Right lobe of liver (tissue), 4 donors: ENCODE measurements around the gene AJAP1.

Source experiments
- POLR2A ChIP-seq: fragments of 450-650 bp; IDR thresholded peaks from one replicate; pipeline ENCODE4 v1.6.1; 2017; ENCODE audit warnings: antibody characterized with exemption, mild to moderate bottlenecking
- TF ChIP-seq, protein P1 (sequence below), 4 donors: fragments of 200-600 bp in 3 of 4; fragments of 450-650 bp in 1 of 4; IDR thresholded peaks; one replicate each; pipeline versions ENCODE4 v1.5.1 to v1.8.0; 2016 to 2022; ENCODE audit warnings: antibody characterized with exemption in 4 of 4, mild to moderate bottlenecking in 2 of 4
- donor health status: DM: no; HTN: no; CAD: no.
- donor health status: DM: no; HTN: no; CAD: no.
- donor health status: DM: no; HTN: yes; CAD: no.

DNA sequence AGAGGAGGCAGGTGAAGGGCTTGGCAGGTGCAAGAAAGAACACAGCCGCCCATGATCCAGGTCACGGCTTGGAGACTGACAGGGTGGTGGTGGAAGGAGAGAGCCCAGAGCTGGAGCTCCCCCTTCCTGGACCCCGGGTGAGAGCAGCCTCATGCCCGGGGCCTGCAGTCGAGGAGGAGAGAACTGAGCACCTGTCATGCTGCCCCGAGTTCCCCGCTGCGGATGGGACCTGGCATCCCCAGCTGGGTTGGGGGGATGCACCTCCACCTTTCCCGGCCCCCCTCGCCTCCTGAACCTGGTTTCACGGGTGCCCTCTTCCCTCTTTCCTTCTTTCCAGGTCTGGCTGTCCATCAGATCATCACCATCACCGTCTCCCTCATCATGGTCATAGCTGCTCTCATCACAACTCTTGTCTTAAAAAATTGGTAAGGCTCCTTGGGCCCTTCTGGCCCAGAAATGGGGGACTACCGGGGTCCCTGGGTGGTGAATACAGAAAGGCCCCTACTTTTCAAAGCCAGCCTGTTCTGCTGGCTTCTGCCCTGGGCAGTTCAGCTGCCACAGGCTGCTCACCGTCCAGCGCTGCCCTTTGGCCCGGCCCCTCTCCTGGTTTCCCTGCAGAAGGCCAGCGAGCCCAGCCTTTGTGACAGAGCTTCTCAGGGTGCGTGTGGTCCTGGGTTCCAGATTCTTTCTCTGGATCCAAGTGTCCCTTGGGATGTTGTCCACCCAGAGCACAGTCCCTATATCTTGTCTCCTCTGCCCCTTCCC, 115.3 kb downstream of the AJAP1 start:
- TF ChIP-seq, protein P1, sequence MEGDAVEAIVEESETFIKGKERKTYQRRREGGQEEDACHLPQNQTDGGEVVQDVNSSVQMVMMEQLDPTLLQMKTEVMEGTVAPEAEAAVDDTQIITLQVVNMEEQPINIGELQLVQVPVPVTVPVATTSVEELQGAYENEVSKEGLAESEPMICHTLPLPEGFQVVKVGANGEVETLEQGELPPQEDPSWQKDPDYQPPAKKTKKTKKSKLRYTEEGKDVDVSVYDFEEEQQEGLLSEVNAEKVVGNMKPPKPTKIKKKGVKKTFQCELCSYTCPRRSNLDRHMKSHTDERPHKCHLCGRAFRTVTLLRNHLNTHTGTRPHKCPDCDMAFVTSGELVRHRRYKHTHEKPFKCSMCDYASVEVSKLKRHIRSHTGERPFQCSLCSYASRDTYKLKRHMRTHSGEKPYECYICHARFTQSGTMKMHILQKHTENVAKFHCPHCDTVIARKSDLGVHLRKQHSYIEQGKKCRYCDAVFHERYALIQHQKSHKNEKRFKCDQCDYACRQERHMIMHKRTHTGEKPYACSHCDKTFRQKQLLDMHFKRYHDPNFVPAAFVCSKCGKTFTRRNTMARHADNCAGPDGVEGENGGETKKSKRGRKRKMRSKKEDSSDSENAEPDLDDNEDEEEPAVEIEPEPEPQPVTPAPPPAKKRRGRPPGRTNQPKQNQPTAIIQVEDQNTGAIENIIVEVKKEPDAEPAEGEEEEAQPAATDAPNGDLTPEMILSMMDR (IDR thresholded peaks at IDR 0.05): no peak
- TF ChIP-seq POLR2A: no peak
